Sciatic nerve (tissue), 2 donors: ENCODE results near the gene MKNK2. TPM values are rescaled to one million over a fixed set of nuclear protein-coding genes. Genes with fewer than 3 reads are reported as not detected.
"Not testable (repeated sequence)": the region's sequence is repeated elsewhere in the genome, so short reads cannot be mapped to it uniquely, and the experiment has no call there.

Experiments
- ATAC-seq: fragments of 200-7000 bp; cut with Tn5 transposase; one replicate; pipeline ENCODE4 v1.9.1; 2020; ENCODE audit warnings: mild to moderate bottlenecking, moderate library complexity
- DNase-seq: peaks from one replicate; pipeline ENCODE4 v3.0.0-alpha.2; 2020; ENCODE audit warnings: low spot score
- intact Hi-C: fragments of 100-400 bp; cut with DNase I; formaldehyde crosslinking; loops from one replicate; pipeline ENCODE4 v1.14.2; 2022
- total RNA-seq: library from RNA; stranded (reverse); fragmentation: NEBNext Ultra II Directional; extraction: Animal tissue kit (Norgen Biotek cat#: 25700); gene quantifications from one replicate; pipeline ENCODE4 v1.2.1, GENCODE V29; 2021
- donor health status: DM: no; HTN: no; CAD: no.
- donor health status: DM: no; HTN: no; CAD: no.

Gene MKNK2
- total RNA-seq = 140 TPM

- intact Hi-C loops = no loop called here
- DNase-seq (peak; percentile 97), ATAC-seq (peak; percentile 67)
Measured at GRCh38 chr19:2050991-2051772, at the start of gene MKNK2. Gene MKNK2 (minus strand): TSS chr19:2051244. CDS start chr19:2050851, 393 bp downstream.

GRCh38 chr19:2100719-2101061 lies 49.6 kb upstream of the MKNK2 start:
- DNase-seq (no peak), ATAC-seq (no peak)
- intact Hi-C loops = no loop called here

GRCh38 chr19:2099937-2100718 lies 49.1 kb upstream of the MKNK2 start:
- ATAC-seq = no peak
- intact Hi-C loops = no loop called here

GRCh38 chr19:2099054-2099501 lies 48.0 kb upstream of the MKNK2 start:
- intact Hi-C loops = no loop called here
- no peak for ATAC-seq
- no peak for DNase-seq

More at GRCh38 chr19:2099937-2100718, 49.1 kb upstream of the MKNK2 start:
- DNase-seq = no peak

GRCh38 chr19:2097886-2098327 lies 46.9 kb upstream of the MKNK2 start:
- intact Hi-C loops = no loop called here
- no peak for ATAC-seq
- DNase-seq = no peak

- ATAC-seq (peak; percentile 4), DNase-seq (no peak)
- intact Hi-C loops = no loop called here
Measured at GRCh38 chr19:2097203-2097885, 46.3 kb upstream of the MKNK2 start.

- intact Hi-C loops = no loop called here
- DNase-seq (peak; percentile 100), ATAC-seq (peak; percentile 88)
Measured at GRCh38 chr19:2096480-2097202, 45.6 kb upstream of the MKNK2 start, which contains the start of gene IZUMO4. Gene IZUMO4 (plus strand): TSS chr19:2096915. CDS start chr19:2096946, 31 bp downstream.

GRCh38 chr19:2096034-2096479 lies 45.0 kb upstream of the MKNK2 start, which contains the start of gene MOB3A:
Gene MOB3A (minus strand): TSS chr19:2096326. CDS start chr19:2078560, 17,766 bp downstream.
- DNase-seq (no peak), ATAC-seq (peak; percentile 57)
- intact Hi-C loops = no loop called here

- DNase-seq, intact Hi-C loops, ATAC-seq: not testable (repeated sequence)
Measured at GRCh38 chr19:2091926-2092525, 41.0 kb upstream of the MKNK2 start.

- DNase-seq = no peak
- no peak for ATAC-seq
- intact Hi-C loops = no loop called here
Measured at GRCh38 chr19:2089727-2090053, 38.6 kb upstream of the MKNK2 start.

- intact Hi-C loops = no loop called here
- DNase-seq (peak; percentile 59), ATAC-seq (no peak)
Measured at GRCh38 chr19:2089001-2089711, 38.1 kb upstream of the MKNK2 start.

GRCh38 chr19:2087621-2088100 lies 36.6 kb upstream of the MKNK2 start:
- ATAC-seq = no peak
- intact Hi-C loops = no loop called here
- DNase-seq = no peak

- DNase-seq, intact Hi-C loops, ATAC-seq: not testable (repeated sequence)
Measured at GRCh38 chr19:2086695-2087620, 35.9 kb upstream of the MKNK2 start.

GRCh38 chr19:2084993-2085720 lies 34.1 kb upstream of the MKNK2 start:
- intact Hi-C loops = no loop called here
- ATAC-seq (peak; percentile 34), DNase-seq (no peak)

GRCh38 chr19:2083174-2083854 lies 32.3 kb upstream of the MKNK2 start:
- DNase-seq = no peak
- intact Hi-C loops = no loop called here
- ATAC-seq = peak; percentile 21
